Psoas muscle (tissue), 8 donors: ENCODE measurements around the gene DHX40. TPM values are rescaled to one million over a fixed set of nuclear protein-coding genes. Genes with fewer than 3 reads are reported as not detected.

Experiments used
- ATAC-seq, 4 donors: fragments of 200-7000 bp; cut with Tn5 transposase; one replicate each; pipeline ENCODE4 v1.9.1; 2020; ENCODE audit warnings: moderate library complexity in 3 of 4, mild to moderate bottlenecking in 2 of 4
- DNase-seq, 2 donors: peaks; one replicate each; pipeline ENCODE4 v3.0.0-alpha.2; 2020
- H3K27ac ChIP-seq: fragments of 200-600 bp; one replicate; pipeline ENCODE4 v1.8.0; 2022
- H3K27me3 ChIP-seq, 3 donors: fragments of 200-600 bp in 1 of 3; one replicate each; pipeline versions ENCODE4 v1.6.1 to v1.8.0; 2013 to 2022; ENCODE audit warnings: low read length in 2 of 3, mild to moderate bottlenecking in 2 of 3, moderate library complexity in 1 of 3; ENCODE audit not compliant: insufficient read depth in 3 of 3
- H3K36me3 ChIP-seq, 2 donors: fragments of 200-600 bp in 1 of 2; one replicate each; pipeline versions ENCODE4 v1.6.1 to v1.8.0; 2013 to 2022; ENCODE audit warnings: low read depth in 1 of 2, mild to moderate bottlenecking in 1 of 2, moderate library complexity in 1 of 2; ENCODE audit not compliant: insufficient read depth in 1 of 2
- H3K4me1 ChIP-seq: fragments of 200-600 bp; one replicate; pipeline ENCODE4 v1.8.0; 2022
- H3K4me3 ChIP-seq: fragments of 200-600 bp; one replicate; pipeline ENCODE4 v1.8.0; 2022; ENCODE audit warnings: mild to moderate bottlenecking
- H3K9me3 ChIP-seq: fragments of 200-600 bp; one replicate; pipeline ENCODE4 v1.8.0; 2022
- CTCF ChIP-seq: fragments of 200-600 bp; IDR thresholded peaks from one replicate; pipeline ENCODE4 v1.8.0; 2022; ENCODE audit warnings: antibody characterized with exemption
- WGBS, 3 donors: extraction: QIAGEN DNeasy Blood & Tissue Kit; methylation state at CpG; one replicate each; pipeline versions ENCODE4 v1.1.6 to v1.1.7; 2013; 5-methylcytosine and 5-hydroxymethylcytosine counted together
- intact Hi-C, 2 donors: fragments of 100-400 bp; cut with DNase I; formaldehyde crosslinking; loops; one replicate each; pipeline versions ENCODE4 v1.11.0 to v1.14.2; 2022
- long read RNA-seq, 2 donors: library from polyadenylated mRNA; unstranded; transcript quantifications; one replicate each; pipeline ENCODE4 v2.0.0, GENCODE V29; 2021
- polyA plus RNA-seq, 3 donors: library from polyadenylated mRNA; stranded (reverse); fragments of 200-250 nt; gene quantifications; one replicate each; pipeline ENCODE4 v1.2.3, GENCODE V29; 2013
- total RNA-seq, 4 donors: library from RNA; stranded (reverse); fragmentation: NEBNext Ultra II Directional in 2 of 4; extraction: Animal tissue kit (Norgen Biotek cat#: 25700) in 2 of 4; gene quantifications; one replicate each; pipeline versions ENCODE4 v1.2.1 to v1.2.4, GENCODE V29; 2021 to 2023
- donor health status: healthy with polysubstance abuse.
- donor health status: DM: no; HTN: no; CAD: no; lungs with moderate emphysema.
- donor health status: Bipolar disorder and iron deficiency.
- donor health status: healthy.
- donor health status: DM: yes; HTN: yes; CAD: no.
- donor health status: DM: no; HTN: no; CAD: no.
- donor health status: DM: no; HTN: no; CAD: no.
- donor health status: DM: yes; HTN: yes; CAD: no.

DHX40 gene
- 10 to 100 TPM; 17.2 to 21.8 (median 20.1) TPM for total RNA-seq
- polyA plus RNA-seq: 10 to 100 TPM in 2 of 3 donors, 1 to 10 TPM in 1; 8.5 to 17.2 (median 10.4) TPM
- long read RNA-seq, donor 1, transcript DHX40-201 (18 exons, 3,660 nt): major isoform, 11 of 29 reads
- long read RNA-seq, donor 1, partial matches to known transcripts: 2 of 29 reads
- long read RNA-seq, donor 1, other reads (novel, unspliced or antisense): 16 of 29 reads
- long read RNA-seq, donor 2, transcript DHX40-201 (18 exons, 3,660 nt): major isoform, 50 of 75 reads
- long read RNA-seq, donor 2, partial matches to known transcripts: 7 of 75 reads
- long read RNA-seq, donor 2, other reads (novel, unspliced or antisense): 17 of 75 reads

DNA sequence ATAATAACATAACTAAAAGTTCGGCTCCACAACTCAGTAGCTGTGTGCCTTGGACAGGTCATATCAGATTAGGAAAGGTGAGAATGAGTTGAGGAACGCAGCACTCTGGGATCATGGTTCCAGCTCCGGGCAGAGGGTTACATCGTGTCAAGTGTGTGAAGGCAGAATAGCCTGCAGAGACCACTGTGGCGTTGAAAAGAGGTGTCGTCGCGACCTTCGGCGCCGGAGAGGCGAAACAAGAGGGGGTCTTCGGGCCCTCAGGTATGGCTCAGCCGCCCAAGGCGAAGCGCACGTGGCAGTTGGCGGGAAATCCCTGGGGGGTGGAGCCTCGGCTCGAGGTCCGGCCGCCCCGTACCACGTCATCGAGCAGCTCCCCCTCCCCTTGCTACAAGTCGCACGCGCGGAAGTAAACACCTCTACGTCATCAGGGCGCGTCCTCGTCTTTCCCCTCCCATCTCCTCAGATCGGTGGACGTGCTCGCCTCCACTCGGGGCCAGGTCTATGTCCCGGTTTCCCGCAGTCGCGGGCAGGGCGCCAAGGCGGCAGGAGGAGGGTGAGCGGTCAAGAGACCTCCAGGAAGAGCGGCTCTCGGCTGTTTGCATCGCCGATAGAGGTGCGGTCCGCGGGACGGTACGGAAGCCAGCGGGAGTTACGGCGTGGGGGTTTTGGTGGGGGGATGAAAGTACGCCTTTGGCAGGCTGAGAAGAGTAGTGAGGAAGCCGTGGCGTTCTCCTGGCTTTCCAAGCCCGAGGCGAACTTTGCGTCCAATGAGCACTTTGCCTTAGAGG lies at the start of gene DHX40:
Gene DHX40 (plus strand): TSS at position 440 of the 788 bp plus-strand sequence. CDS start 62 bp downstream, at position 502.
- ATAC-seq (peak; percentile 98 to 99 (median 99)), DNase-seq (peak; percentile 94 to 97)
- peaks cover 0 to 16% of the 10 kb centered on the region in 2 donors for H3K36me3 ChIP-seq
- H3K4me3 ChIP-seq: peak within 1 kb of the TSS; percentile 74
- H3K4me1 ChIP-seq: peaks cover 6% of the 10 kb centered on the region
- no peaks in the 10 kb centered on the region for H3K9me3 ChIP-seq
- intact Hi-C loops: loop anchor here in 1 of 2 donors (10.0 kb wide), 1 partner anchor 49 kb away; the partner anchor contains the start of gene CLTC
- H3K27ac ChIP-seq: peak within 1 kb of the TSS; percentile 82
- TF ChIP-seq CTCF: no peak
- WGBS, 3 donors: 8 to 9% (median 8%) methylated on average over 53 to 62 of the region's 62 CpGs
- H3K27me3 ChIP-seq: no peaks in the 10 kb centered on the region

DNA sequence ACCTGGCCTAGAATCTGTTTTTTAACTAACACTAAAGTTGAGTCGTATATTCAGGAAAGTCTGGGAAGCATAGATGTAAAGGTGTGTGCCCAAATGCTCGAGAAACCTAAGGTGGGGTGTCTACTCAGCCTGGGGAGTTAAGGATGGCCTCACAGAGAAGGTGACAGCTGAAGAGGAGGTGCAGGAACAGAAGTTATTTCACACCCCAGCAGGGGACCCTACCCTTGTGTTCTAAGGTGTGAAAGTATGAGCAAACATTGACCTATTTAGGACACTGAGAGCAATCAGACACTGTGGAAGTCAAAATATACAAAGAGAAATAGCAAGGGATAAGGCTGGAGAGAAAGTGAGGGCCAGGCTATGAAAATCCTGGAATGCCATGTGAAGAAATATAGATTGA lies 49.0 kb upstream of the DHX40 start:
- intact Hi-C loops: no loop called here
- Histone ChIP-seq H3K9me3 (no peaks in the 10 kb centered on the region), H3K27me3 (no peaks in the 10 kb centered on the region), H3K36me3 (no peaks in the 10 kb centered on the region), H3K27ac (no peak overlapping the region), H3K4me3 (no peak overlapping the region), H3K4me1 (peaks cover 6% of the 10 kb centered on the region)
- ATAC-seq (no peak), DNase-seq (no peak)
- WGBS, 3 donors: 60 to 72% (median 64%) methylated on average over 2 of the region's 2 CpGs
- TF ChIP-seq CTCF: no peak

DNA sequence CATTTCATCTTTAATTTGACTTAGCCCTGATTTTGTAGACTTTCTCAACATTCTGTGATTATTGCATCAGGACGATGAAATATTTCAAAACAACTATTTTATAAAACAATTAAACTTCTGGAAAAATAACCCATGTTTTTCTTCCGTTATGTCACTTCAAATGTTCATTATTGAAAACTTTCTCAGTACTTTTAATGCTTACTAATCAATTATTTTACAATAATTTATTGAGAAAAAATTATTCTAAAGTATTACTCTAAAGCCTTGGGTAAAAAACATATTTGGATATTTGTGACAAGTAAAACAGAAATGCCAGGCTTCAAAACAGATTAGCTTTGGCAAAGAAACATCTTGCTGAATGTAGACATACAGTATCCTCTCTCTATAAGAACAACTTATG lies 46.3 kb upstream of the DHX40 start:
- TF ChIP-seq CTCF: no peak
- ATAC-seq (no peak), DNase-seq (no peak)
- peaks cover 6% of the 10 kb centered on the region for H3K4me1 ChIP-seq
- no peaks in the 10 kb centered on the region for H3K9me3 ChIP-seq
- no peak overlapping the region for H3K27ac ChIP-seq
- no peaks in the 10 kb centered on the region for H3K36me3 ChIP-seq
- WGBS, 3 donors: 88 to 95% (median 89%) methylated on average over 2 of the region's 2 CpGs
- no peak overlapping the region for H3K4me3 ChIP-seq
- intact Hi-C loops: no loop called here
- no peaks in the 10 kb centered on the region for H3K27me3 ChIP-seq

DNA sequence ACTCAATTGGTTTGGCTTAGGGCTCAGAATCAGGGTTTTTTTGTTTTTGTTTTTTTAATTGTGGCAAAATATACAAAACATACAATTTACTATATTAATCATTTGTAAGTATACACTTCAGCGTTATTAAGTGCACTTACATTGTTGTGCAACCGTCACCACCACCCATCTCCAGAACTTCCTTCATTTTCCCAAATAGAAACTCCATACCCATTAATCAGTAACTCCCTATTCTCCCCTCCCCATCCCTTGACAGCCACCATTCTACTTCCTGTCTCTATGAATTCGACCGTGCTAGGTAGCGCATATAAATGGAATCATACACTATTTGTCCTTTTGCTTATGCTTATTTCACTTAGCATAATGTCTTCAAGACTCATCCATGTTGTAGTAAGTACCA lies 45.2 kb upstream of the DHX40 start:
- no peak overlapping the region for H3K27ac ChIP-seq
- DNase-seq (no peak), ATAC-seq (no peak)
- WGBS, 3 donors: 76 to 81% (median 81%) methylated on average over 5 of the region's 5 CpGs
- H3K36me3 ChIP-seq: no peaks in the 10 kb centered on the region
- H3K4me3 ChIP-seq: no peak overlapping the region
- H3K27me3 ChIP-seq: no peaks in the 10 kb centered on the region
- intact Hi-C loops: no loop called here
- H3K9me3 ChIP-seq: no peaks in the 10 kb centered on the region
- H3K4me1 ChIP-seq: peaks cover 6% of the 10 kb centered on the region
- TF ChIP-seq CTCF: no peak
